ENCODE data around the gene XYLT1.

DNA sequence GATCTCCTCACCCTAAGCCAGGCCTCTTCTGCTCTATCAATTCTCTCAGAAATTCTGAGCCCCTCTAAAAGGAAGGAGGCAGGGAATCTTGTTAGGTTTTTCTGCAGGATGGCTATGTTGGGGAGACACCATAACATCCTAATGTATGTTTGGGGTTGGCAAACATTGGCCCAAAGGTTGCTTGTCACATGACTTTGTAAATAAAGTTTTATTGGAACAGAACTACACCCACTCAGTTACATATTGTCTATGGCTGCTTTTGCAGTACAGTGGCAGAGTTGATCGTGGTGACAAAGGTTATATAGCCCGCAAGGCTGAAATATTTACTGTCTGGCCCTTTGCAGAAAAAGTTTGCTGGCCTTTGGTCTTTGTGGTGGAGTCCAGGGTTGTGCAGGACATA is 409.4 kb downstream of the XYLT1 start:
- no peak for TF ChIP-seq POLR2A (IDR thresholded peaks at IDR 0.05)
- TF ChIP-seq, protein P1, sequence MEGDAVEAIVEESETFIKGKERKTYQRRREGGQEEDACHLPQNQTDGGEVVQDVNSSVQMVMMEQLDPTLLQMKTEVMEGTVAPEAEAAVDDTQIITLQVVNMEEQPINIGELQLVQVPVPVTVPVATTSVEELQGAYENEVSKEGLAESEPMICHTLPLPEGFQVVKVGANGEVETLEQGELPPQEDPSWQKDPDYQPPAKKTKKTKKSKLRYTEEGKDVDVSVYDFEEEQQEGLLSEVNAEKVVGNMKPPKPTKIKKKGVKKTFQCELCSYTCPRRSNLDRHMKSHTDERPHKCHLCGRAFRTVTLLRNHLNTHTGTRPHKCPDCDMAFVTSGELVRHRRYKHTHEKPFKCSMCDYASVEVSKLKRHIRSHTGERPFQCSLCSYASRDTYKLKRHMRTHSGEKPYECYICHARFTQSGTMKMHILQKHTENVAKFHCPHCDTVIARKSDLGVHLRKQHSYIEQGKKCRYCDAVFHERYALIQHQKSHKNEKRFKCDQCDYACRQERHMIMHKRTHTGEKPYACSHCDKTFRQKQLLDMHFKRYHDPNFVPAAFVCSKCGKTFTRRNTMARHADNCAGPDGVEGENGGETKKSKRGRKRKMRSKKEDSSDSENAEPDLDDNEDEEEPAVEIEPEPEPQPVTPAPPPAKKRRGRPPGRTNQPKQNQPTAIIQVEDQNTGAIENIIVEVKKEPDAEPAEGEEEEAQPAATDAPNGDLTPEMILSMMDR (IDR thresholded peaks at IDR 0.05) = no peak

Data from vagina (tissue), 2 donors.